ENCODE data around the gene GPR42.
"Not testable (repeated sequence)": the region's sequence is repeated elsewhere in the genome, so short reads cannot be mapped to it uniquely, and the experiment has no call there.

GPR42 gene

DNA sequence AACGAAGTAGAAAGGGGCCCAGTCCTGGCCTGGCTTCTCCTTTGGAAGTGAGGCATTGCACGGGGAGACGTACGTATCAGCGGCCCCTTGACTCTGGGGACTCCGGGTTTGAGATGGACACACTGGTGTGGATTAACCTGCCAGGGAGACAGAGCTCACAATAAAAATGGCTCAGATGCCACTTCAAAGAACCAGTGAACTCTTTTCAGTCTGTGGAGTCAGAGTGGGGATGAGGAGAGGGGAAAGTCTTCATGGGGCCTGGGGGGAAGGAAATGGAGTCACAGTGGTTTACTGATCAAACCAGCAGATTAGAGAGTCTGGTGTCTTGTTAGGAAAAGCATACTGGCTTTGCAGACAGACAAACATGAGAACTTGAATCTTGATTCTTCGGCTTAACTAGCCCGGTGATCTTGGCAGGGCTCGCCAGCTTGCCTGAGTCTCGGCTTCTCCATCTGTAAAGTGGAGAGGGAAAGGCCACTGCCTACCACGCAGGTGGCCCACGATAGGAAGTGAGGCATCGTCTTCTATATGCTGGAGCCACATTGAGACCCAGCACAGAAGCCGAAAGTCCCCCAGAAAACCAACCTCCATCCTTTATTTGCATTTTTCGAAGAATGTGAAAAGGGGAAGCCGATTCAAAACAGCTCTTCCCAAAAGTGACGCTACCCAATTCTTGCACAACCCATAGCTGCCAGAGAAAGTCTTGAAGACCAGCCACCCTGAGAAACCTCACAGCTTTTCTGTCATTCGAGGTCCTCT is 23.5 kb upstream of the GPR42 start, which contains the start of gene FFAR1:
TSS of gene FFAR1 (plus strand) at position 732 of the 759 bp plus-strand sequence. CDS start 3,650 bp downstream, outside the sequence.
- peak; percentile 64 to 83 for DNase-seq

DNA sequence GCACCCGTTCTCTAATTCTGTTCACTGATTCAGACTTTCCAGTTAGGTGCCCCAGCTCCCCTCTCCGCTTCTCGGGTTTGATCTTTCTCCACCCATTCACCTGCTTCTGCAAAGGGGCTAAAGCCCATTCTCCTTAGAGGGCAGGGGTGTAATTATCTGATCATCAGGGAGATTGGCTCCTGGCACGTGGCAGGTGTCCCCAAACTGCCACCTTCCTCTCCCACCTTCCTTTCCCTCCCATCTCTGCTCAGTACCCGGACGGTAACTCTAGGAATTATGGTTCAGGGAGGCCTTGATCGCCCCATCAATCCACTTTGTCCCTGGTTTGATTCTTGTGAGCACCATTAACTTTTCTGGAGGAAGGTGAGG is 23.0 kb upstream of the GPR42 start:
- DNase-seq = no peak

- no peak for DNase-seq
Measured at GRCh38 chr19:35348911-35349611, 21.8 kb upstream of the GPR42 start.

DNA sequence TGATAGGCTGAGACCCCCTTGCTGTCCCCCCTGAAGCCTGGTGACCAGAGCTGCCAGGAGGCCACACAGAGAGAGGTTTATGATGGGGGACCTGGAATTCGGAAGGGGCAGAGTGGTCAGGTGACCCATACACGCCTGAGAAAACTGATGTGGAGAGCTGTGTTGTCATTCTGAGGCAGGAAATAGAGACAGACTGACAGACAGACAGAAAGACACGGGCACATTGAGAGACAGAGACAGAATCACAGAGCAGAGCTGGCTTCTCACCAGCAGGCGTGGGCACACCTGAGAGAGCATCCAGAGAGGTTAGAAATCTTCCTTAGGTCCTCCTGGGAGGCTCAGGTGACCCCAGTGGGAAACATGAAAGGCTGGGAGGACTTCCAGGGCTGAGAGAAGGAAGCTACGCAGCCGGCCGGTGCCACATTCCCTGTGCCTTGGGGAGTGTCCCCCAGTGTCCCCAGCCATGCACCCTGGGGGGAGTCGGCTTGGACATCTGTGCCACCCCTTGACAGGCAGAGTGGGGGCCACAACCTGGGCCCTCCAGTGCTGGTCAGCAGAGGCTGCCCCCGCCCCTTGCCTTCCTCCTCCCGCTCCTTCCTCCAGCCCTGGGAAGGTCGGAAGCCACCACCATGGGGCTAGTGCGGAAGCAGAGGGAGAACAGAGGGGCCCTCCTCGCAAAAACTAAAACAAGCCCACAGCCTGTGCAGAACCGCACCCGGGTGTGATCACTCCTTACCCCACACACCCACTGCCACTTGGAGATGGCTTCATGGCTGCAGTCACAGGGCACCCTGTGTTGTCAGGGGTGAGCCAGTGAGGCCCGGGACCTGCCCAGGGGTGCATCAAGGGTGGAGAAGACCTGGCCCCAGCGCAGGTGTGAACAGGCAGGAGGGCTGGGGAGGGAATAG is 21.0 kb upstream of the GPR42 start:
- DNase-seq = no peak

- no peak for DNase-seq
Measured at GRCh38 chr19:35350591-35350990, 20.3 kb upstream of the GPR42 start.

- no peak for DNase-seq
Measured at GRCh38 chr19:35351411-35352176, 19.3 kb upstream of the GPR42 start.

- DNase-seq = no peak
Measured at GRCh38 chr19:35352177-35352447, 18.8 kb upstream of the GPR42 start.

GRCh38 chr19:35352448-35353304 is 18.2 kb upstream of the GPR42 start:
- DNase-seq = peak; percentile 79 to 81

- DNase-seq = peak; percentile 22 to 39
Measured at GRCh38 chr19:35353635-35354034, 17.2 kb upstream of the GPR42 start.

DNA sequence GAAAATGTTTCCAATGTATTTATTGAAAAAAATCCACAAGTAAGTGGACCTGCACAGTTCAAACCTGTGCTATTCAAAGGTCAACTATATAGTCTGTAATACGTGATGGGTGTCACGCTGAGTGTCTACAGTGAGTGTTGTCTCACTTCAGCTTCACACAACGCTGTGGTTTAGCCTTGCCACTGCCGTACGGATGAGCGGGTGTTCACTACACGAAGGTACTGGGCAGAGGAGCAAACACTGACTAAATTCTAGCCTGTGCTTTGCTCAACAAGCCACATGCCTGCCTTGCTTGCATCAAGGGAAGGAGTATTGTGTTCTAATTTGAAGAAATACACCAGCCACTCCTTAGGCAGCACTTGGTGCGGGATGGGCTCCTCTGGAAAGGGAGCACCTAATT is 16.0 kb upstream of the GPR42 start:
- peak in 1 of 2 donors; percentile 7 for DNase-seq

GRCh38 chr19:35355791-35356460 is 14.9 kb upstream of the GPR42 start:
- no peak for DNase-seq

DNA sequence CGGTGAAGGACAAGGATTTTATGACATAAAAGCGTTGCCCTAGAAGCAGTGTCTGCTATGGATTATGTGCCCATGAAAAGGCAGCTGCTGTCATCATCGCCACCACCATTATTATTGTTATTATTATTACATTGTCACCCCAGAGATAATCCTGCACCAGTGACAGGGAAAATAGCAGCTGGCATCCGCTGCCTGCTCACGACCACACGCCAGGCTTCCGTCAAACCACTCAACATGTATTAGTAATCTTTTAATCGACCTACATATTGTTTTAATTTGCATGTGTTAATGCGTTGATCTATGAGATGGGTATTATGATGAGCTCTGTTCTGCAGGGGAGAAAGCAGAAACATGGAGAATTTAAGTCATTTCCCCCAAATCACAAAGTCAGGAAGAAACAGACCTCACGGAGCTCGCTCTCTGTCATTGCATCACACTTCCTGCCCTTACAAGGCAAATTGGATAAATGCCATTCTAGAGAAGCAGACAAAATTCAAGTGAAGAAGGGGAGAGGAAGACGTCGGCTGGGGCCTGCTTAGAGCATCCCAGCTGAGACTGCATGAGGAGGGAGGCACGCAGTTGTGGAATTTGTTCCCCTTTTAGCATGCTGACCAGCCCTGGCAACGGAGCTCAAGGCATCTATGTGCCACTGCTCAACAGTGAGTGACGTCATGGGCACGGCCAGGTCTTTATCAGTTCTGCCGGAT is 12.8 kb upstream of the GPR42 start, which contains the start of gene FFAR3:
TSS of gene FFAR3 (plus strand) at position 594 of the 707 bp plus-strand sequence. CDS start 431 bp downstream, outside the sequence.
- DNase-seq = peak; percentile 27 to 77

DNA sequence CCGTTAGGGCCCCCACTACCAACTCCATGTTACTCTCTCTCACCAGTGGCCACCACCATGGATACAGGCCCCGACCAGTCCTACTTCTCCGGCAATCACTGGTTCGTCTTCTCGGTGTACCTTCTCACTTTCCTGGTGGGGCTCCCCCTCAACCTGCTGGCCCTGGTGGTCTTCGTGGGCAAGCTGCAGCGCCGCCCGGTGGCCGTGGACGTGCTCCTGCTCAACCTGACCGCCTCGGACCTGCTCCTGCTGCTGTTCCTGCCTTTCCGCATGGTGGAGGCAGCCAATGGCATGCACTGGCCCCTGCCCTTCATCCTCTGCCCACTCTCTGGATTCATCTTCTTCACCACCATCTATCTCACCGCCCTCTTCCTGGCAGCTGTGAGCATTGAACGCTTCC is 12.0 kb upstream of the GPR42 start:
- not testable (repeated sequence) for DNase-seq

DNA sequence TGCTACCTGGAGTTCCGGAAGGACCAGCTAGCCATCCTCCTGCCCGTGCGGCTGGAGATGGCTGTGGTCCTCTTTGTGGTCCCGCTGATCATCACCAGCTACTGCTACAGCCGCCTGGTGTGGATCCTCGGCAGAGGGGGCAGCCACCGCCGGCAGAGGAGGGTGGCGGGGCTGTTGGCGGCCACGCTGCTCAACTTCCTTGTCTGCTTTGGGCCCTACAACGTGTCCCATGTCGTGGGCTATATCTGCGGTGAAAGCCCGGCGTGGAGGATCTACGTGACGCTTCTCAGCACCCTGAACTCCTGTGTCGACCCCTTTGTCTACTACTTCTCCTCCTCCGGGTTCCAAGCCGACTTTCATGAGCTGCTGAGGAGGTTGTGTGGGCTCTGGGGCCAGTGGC is 11.5 kb upstream of the GPR42 start:
- not testable (repeated sequence) for DNase-seq

- not testable (repeated sequence) for DNase-seq
Measured at GRCh38 chr19:35360081-35360480, 10.8 kb upstream of the GPR42 start.

DNA sequence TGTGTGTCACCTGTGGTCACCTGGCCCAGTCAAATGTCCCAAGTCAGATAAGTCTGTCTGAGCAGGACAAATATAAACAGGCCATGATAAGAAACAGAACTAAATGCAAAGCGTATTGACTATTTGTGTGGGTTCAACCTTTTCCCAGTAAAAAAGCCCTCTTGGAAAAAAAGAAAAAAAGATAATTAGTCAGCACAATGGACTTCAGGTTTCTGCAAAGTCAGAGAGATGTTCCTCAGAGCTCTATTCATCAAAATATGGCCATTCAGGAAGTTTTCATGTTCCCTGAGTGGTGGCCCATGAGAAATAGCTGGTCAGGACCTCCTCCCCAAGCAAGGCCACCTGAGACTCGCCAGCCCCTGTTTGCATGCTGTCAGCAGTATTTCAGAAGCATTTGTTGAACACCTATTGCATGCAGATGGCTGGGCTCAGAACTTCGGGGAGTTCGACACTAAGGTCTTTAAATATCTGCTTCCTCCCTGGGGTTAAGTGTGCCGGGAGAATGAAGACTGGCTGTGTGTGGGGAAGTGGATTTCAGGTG is 9.9 kb upstream of the GPR42 start:
- no peak for DNase-seq

DNA sequence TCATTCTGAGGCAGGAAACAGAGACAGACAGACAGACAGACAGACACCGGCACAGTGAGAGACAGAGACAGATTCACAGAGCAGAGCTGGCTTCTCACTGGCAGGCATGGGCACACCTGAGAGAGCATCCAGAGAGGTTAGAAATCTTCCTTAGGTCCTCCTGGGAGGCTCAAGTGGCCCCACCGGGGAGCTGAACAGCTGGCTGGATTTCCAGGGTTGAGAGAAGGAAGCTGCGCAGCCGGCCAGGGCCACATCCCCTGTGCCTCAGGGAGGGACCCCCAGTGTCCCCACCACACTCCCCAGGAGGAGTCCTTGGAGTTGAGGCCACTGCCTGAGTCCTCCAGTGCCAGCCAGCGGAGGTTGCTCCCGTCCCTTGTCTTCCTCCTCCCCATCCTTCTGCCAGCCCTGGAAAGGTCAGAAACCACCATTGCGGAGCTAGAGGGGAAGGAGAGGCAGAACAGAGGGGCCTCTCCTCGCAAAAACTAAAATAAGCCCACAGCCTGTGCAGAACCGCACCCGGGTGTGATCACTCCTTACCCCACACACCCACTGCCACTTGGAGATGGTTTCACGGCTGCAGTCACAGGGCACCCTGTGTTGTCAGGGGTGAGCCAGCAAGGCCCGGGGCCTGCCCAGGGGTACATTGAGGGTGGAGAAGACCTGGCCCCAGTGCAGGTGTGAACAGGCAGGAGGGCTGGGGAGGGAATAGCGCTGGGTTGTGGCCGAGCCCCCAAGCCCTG is 8.4 kb upstream of the GPR42 start:
- DNase-seq = no peak

DNA sequence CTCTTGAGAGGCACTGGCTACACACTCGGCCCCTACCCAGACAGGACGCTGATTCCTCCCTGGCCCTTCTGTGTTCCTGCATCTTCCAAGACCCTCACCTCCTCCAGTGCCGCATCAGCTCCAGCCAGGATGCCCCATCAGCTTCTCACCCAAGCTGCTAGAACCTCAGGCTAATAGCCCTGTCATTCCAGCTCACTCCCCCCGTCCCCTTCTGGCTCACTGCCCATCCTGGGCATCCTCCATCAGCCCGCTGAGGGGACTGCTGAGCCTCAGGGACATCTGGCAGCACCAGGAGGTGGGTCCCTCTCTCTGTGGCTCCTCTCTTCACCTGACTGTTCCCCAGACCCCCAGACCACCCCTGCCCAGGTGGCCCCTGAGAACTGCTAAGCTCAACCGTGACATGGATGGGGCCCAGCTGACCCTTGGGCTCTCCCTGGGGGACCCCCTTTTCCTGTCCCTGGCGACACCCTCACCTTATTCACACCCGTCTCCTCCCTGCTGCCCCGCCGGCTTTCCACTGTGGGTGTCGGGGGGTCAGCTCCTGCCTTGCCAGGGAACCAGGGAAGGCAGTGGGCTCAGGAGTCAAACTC is 7.8 kb upstream of the GPR42 start:
- DNase-seq = no peak
